K562 treated with DMSO at 1 percent for 48 hours (cell line): ENCODE data around the gene S100P. TPM values are rescaled to one million over a fixed set of nuclear protein-coding genes. Genes with fewer than 3 reads are reported as not detected.

Experiments
- total RNA-seq: library from RNA; unstranded; fragments of 300-600 nt; gene quantifications from 2 replicates; pipeline ENCODE4 v1.2.3, GENCODE V29; 2022; ENCODE audit warnings: low replicate concordance; ENCODE audit errors: extremely low read depth

S100P gene
- total RNA-seq = not detected in 2 replicates

GRCh38 chr4:6693231-6694176 lies at the start of gene S100P:
S100P (plus strand) TSS chr4:6693878; CDS start chr4:6693933, 55 bp downstream.

GRCh38 chr4:6709230-6710114 lies 15.8 kb downstream of the S100P start, which contains the start of gene MRFAP1L1:
MRFAP1L1 (minus strand) TSS chr4:6709865; CDS start chr4:6709629, 236 bp downstream.

DNA sequence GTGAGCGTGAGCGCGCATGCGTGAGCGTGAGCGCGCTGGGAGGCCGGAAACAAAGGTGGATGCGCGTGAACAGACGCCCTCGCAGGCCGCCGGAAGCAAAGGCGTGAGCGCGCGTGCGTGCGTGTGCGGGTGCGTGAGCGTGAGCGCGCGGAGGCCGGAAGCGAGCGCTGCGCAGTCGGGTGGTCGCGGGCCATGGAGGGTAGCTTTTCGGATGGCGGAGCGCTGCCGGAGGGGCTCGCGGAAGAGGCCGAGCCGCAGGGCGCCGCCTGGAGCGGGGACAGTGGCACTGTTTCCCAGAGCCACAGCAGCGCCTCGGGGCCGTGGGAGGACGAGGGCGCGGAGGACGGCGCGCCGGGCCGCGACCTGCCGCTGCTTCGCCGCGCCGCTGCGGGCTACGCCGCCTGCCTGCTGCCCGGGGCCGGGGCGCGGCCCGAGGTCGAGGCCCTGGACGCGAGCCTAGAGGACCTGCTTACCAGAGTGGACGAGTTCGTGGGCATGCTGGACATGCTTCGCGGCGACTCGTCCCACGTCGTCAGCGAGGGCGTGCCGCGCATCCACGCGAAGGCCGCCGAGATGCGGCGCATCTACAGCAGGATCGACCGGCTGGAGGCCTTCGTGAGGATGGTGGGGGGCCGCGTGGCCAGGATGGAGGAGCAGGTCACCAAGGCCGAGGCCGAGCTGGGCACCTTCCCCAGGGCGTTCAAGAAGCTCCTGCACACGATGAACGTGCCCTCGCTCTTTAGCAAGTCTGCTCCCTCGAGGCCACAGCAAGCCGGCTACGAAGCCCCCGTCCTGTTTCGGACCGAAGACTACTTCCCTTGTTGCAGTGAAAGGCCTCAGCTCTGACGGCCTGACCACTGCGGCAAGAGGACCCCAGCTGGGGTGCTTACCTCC lies 22.6 kb downstream of the S100P start, which contains the start of gene BLOC1S4:
Gene BLOC1S4, plus strand, starts transcription at position 157 of the 894 bp plus-strand sequence. Its CDS starts 36 bp downstream, at position 193.

Other genes with a start within 250 kb of the S100P start
- not detected in 2 replicates for gene PPP2R2C, start 221.3 kb upstream of the S100P start, total RNA-seq
- gene MAN2B2, start 118.7 kb upstream of the S100P start, total RNA-seq = not detected in 2 replicates
- gene MRFAP1, start 53.2 kb upstream of the S100P start, total RNA-seq = not detected in 2 replicates
- gene MRFAP1L1, start 16.0 kb downstream of the S100P start, total RNA-seq = not detected in 2 replicates
- gene BLOC1S4, start 22.3 kb downstream of the S100P start, total RNA-seq = not detected in 2 replicates
- gene KIAA0232, start 88.8 kb downstream of the S100P start, total RNA-seq = not detected in 2 replicates
- gene TBC1D14, start 215.9 kb downstream of the S100P start, total RNA-seq = not detected in 2 replicates